DMS 273 (cell line): Measurements from ENCODE around the gene DYNC1H1.

Experiments used
- DNase-seq: peaks from one replicate; lab custom pipeline; 2025; ENCODE audit not compliant: unreplicated experiment; lab: John Stamatoyannopoulos, UW

DYNC1H1 gene

GRCh38 chr14:101988377-101988776 is 24.0 kb downstream of the DYNC1H1 start:
- no peak for DNase-seq

GRCh38 chr14:101991352-101991751 is 27.0 kb downstream of the DYNC1H1 start:
- DNase-seq = no peak

- DNase-seq = no peak
Observed at GRCh38 chr14:101992708-101993107, 28.3 kb downstream of the DYNC1H1 start.

- no peak for DNase-seq
Observed at GRCh38 chr14:101997429-101998336, 33.3 kb downstream of the DYNC1H1 start.

GRCh38 chr14:102000902-102001301 is 36.5 kb downstream of the DYNC1H1 start:
- DNase-seq = no peak

GRCh38 chr14:102005336-102005735 is 41.0 kb downstream of the DYNC1H1 start:
- no peak for DNase-seq

GRCh38 chr14:102007916-102008418 is 43.6 kb downstream of the DYNC1H1 start:
- no peak for DNase-seq

GRCh38 chr14:102008891-102009290 is 44.5 kb downstream of the DYNC1H1 start:
- peak; percentile 70 for DNase-seq

GRCh38 chr14:102011631-102012030 is 47.3 kb downstream of the DYNC1H1 start:
- DNase-seq = no peak

GRCh38 chr14:102012336-102012735 is 48.0 kb downstream of the DYNC1H1 start:
- DNase-seq = no peak

- no peak for DNase-seq
Observed at GRCh38 chr14:102013669-102014200, 49.4 kb downstream of the DYNC1H1 start.

- no peak for DNase-seq
Observed at GRCh38 chr14:102015045-102015685, 50.8 kb downstream of the DYNC1H1 start.

GRCh38 chr14:102015771-102016170 is 51.4 kb downstream of the DYNC1H1 start:
- DNase-seq = no peak

GRCh38 chr14:102016420-102017090 is 52.2 kb downstream of the DYNC1H1 start:
- no peak for DNase-seq

- no peak for DNase-seq
Observed at GRCh38 chr14:102018251-102018650, 53.9 kb downstream of the DYNC1H1 start.

- no peak for DNase-seq
Observed at GRCh38 chr14:102019006-102019540, 54.7 kb downstream of the DYNC1H1 start.

GRCh38 chr14:102020058-102020971 is 55.9 kb downstream of the DYNC1H1 start:
- no peak for DNase-seq

- no peak for DNase-seq
Observed at GRCh38 chr14:102026934-102027333, 62.6 kb downstream of the DYNC1H1 start.

- no peak for DNase-seq
Observed at GRCh38 chr14:102027951-102028350, 63.6 kb downstream of the DYNC1H1 start.

- no peak for DNase-seq
Observed at GRCh38 chr14:102028733-102029132, 64.4 kb downstream of the DYNC1H1 start.
